Activated CD4-positive, alpha-beta T cell treated with anti-CD3 and anti-CD28 coated beads, Interleukin-2, amount 50 U/mL, for 1 hour (primary cell): ENCODE measurements around the gene ANKRD49.

Experiments used
- DNase-seq: peaks from one replicate; pipeline ENCODE4 v3.0.0-alpha.2; 2020

Gene ANKRD49

DNA sequence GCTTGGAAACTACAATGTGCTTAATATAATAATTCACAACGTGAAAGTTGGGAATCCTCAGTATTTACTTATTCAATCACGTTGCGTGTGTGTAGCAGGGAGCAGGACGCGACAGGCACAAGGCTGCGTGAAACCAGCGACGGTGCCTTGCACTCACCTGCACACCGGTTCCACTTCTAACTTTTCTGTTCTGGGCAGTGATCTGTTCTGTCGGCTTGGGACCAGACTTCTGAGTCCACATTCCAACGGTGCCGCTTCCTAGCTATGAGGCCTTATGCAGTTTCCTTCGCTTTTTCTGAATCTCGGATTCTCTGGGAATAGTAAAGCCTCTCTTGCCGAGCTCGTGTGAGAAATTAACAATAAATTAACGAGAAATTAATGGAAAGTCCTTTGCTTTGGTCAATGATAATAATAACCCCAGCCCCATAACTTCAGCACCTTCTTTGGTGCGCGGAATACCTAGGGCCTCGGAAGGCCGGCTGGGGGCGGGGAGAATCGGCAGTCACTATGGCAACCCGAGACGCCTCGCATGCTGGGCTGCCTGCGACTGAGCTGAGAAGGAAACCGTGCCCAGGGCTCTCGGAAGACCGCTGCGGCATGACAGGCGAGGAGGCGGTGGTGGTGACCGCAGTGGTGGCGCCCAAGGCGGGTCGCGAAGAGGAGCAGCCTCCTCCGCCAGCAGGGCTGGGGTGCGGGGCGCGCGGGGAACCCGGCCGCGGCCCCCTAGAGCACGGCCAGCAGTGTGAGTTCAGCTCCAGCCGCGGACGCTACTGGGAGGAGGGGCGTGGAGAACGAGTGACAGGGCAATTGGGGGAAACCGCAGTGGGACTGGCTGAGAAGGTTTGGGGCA is 18.4 kb downstream of the ANKRD49 start, which contains the start of gene C11orf97:
TSS of gene C11orf97 (plus strand) at position 530 of the 850 bp plus-strand sequence. CDS start at position 598, 68 bp downstream.
- DNase-seq: peak; percentile 42

GRCh38 chr11:94513091-94513490 is 19.3 kb downstream of the ANKRD49 start:
- no peak for DNase-seq

GRCh38 chr11:94515398-94515797 is 21.6 kb downstream of the ANKRD49 start:
- no peak for DNase-seq

DNA sequence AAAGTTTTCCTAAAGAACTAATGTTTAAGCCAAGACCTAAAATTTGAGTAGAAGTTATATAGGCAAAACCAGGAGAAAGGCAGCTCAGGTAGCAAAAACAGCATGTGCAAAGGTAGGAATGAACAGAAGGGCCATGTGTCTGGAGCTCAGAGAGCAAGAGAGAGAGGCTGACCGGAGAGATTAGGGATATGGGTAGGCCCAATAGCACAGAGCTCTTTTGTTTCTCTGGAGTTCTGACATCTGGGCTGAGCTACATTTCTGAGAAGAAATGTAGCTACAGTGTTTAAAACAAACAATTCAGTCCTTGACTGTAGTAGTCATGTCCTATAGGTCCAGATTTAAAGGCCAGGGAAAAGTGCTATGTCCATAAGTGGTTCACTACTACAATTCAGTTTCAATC is 22.9 kb downstream of the ANKRD49 start:
- no peak for DNase-seq

DNA sequence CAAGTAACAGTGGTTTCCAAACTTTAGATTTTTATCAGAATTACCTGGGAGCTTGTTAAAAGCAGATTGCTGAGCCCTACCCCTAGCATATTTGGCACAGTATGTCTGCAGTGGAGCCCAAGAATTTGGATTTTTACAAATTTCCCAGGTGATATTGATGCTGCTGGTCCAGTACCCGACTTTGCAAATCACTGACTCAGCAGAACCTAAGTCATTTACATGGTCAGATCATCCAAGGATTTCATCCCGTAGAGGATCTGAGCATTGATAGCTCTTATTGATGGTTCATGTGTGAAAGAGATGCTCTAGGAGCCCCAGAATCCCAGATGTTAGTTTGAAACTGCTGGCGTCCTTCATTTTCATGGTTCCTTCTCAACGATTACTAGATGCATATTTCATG is 24.5 kb downstream of the ANKRD49 start:
- no peak for DNase-seq

DNA sequence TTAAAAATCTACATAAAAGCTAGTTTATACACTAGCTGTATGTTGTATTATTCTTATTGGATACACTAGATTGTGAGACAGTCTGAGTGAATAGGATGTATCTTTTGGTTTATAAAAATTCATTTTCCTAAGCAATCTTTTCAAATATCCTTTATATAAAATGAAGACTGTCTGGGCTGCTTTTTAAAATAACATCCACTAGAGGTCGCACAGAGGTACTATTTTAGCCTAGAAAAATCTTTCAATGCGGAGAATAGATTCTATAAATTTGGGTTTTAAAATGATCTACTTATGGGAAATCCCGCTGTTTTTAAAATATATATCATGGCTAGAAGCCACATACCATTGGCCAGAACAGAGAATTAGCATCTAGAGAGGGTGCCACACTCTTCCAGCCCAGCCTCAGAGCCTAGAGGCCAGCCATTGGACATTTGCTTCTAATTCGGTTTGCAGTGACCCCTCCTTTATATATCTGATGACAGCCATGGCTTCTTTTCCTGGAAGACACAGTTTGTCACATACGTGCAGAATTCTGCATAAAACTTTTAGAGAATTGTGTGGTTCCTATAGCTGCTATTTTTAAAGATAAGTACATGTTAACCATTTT is 25.8 kb downstream of the ANKRD49 start:
- no peak for DNase-seq

- DNase-seq: no peak
Measured at GRCh38 chr11:94521684-94522083, 27.9 kb downstream of the ANKRD49 start.

DNA sequence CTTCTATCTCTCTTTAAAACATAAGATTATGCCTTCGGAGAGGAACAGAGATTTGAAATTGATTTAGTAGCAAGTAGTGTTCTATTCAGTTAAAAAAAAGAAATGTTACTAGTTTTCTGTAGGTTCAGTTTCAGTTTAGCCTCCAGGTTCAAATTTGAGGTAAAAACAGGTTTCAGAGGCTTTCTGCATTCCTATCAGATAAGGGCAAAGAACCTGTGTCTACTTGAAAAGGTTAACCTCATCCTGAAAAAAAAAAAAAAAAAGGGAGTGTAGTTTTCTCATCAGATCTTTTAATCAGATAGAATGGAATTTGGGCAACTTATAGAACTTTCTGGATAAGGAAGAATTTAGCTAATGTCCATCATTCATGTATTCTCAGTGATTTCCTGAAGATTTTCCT is 30.6 kb downstream of the ANKRD49 start:
- no peak for DNase-seq

DNA sequence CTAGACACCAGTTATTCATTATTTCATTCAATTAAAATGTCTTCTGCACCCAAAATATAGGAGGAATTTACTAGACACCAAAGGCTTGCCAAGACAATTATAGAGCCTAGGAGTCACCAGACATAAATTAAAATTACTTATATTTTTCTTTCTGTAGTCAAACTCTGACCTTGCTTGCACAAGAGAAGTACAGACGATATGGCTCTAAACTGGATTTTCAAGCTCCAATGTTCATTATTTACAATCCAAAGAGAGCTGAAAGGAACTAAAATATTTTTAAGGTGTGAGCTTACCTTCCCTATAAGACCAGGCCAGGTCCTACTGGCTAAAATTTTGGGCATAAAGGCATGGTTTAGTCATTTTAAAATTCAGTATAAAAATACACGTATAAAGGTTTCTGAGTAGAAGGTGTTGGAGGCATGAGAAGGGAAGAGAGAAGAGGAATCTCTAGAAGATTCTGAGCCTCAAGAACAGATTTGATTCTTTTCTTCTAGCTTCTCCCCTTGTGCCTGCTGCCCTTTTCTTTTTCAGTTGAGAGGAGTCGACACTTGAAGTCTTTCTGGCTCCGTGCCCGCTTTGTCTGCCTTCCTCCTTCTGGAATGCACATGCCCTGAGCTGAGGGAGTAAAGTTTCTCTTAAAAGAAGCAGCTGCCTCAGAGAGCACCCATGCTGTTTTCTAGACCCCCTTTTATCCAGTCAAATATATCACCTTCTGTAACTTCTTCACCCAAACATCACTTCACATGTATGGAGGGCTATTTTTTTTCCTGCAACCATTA is 32.0 kb downstream of the ANKRD49 start:
- DNase-seq: no peak

DNA sequence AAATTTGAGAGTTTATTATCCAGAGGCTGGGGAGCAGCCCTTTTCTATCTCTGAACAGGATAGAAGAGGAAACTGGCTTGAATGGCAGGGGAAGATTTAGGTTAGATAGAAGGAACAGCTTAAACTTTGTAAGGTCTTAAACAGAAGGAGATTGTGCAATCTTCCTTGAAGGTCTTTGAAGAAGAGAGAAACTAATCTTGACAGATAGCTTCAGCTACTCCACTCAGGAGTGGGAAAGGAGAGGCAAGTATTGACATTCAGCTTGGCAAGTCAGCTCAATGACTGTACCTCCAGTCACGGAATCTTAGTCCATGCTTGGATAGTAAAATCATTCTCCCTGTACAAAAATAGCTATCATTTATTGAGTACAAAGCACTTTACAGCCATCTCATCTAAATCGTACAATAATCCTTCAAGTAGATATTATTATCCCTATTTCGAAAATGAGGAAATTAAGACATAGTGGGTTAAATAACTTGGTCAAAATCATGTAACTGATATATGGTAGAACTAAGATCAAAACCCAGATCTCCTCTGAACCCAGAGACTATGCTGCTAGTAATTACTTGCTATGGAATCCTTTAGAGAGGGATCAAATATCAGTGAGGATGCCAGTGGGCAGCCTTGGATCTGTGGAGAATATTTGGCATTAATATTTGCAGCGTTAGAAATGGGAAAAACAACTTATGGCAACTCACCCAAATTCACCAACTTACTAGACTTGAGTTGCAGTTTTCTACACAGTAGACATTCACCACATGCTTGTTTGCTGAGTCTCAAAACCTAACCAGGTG is 33.1 kb downstream of the ANKRD49 start:
- no peak for DNase-seq

- DNase-seq: no peak
Measured at GRCh38 chr11:94528551-94528950, 34.8 kb downstream of the ANKRD49 start.

GRCh38 chr11:94532211-94532610 is 38.4 kb downstream of the ANKRD49 start:
- DNase-seq: no peak

DNA sequence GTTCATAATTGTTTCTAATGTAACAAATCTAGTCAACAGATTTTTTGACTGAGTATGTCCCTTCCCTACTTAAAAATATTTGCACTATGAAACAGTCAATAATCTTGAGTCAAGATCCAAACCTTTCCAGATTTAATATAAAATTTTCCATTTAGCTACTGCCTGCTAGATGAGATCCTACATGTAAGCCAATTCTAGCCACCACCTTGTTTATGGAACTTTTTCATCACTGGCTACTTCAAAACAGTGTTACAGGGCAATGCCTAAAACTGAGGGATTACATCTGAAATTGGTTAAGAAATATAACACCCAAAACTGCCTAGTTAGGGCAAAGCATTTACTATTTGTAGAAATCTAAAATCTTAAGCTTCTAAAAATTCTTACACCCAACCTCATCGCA is 39.4 kb downstream of the ANKRD49 start:
- no peak for DNase-seq

GRCh38 chr11:94533696-94534630 is 40.2 kb downstream of the ANKRD49 start:
- DNase-seq: no peak

DNA sequence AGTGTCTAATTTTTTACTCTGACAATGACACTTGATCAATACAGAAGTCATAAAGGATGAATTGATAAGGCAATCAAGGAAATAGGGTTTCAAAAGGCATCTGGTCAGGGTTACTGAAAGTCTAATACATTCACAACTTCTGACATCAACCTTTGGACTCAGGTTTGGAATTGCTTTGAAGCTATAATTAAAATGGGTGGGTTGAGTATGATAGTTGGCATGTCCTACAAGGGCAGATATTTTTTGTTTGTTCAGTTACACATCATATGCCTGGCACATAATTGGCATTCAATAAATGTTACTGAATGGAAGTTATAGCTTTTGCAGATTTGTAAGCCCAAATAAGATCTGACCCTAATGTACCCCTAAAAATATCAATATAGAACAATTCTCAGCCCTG is 42.6 kb downstream of the ANKRD49 start:
- DNase-seq: no peak

DNA sequence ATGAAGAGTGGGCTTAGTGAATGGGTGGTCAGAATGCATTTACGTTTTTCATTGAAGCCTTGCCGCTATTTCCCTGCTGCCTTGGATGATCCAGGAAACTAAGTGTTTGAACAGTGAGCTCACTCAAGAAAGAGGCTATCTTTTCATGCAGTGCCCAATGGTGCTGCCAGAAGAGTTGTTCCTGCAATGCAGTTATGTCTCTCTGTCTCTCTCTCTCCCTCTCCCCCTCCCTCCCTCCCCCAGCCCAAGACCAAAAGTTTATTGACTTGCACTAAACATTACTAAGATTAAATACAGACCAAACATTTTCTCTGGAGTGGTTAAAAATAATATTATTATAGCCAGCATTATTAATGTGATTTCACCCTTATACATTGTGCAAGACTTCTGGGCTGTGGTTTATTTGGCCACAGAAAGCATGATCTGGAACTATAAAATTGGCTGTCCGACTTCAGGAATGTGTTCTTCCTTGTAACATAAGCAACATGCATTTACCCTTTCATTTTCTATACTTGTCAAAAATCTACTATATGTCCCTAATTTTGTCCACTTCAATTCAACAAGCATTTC is 43.3 kb downstream of the ANKRD49 start:
- no peak for DNase-seq

GRCh38 chr11:94539420-94539819 is 45.6 kb downstream of the ANKRD49 start:
- no peak for DNase-seq

GRCh38 chr11:94543695-94544645 is 50.2 kb downstream of the ANKRD49 start, which contains the start of gene FUT4:
TSS of gene FUT4 (plus strand) at chr11:94543921. CDS start at chr11:94544134, 213 bp downstream.
- peak; percentile 65 for DNase-seq

- no peak for DNase-seq
Measured at GRCh38 chr11:94544646-94545263, 51.0 kb downstream of the ANKRD49 start.
